Keratinocyte (primary cell): ENCODE data around the gene PLK5. TPM values are rescaled to one million over a fixed set of nuclear protein-coding genes. Genes with fewer than 3 reads are reported as not detected.
"Not testable (repeated sequence)": the region's sequence is repeated elsewhere in the genome, so short reads cannot be mapped to it uniquely, and the experiment has no call there.

Experiments used
- DNase-seq: peaks from one replicate; pipeline ENCODE4 v3.0.0-alpha.2; 2011; ENCODE audit warnings: low read depth, missing footprints, low spot score
- FAIRE-seq: peaks from 2 replicates; lab custom pipeline; 2011; peaks lifted over from hg19 to GRCh38; lab: Jason Lieb, UNC
- H2AFZ ChIP-seq: 2 replicates; pipeline ENCODE4 v1.6.0; 2012; ENCODE audit warnings: low read length, control low read depth, inconsistent platforms; ENCODE audit not compliant: control insufficient read depth
- H3K27ac ChIP-seq: 2 replicates; pipeline ENCODE4 v1.5.1; 2011; ENCODE audit warnings: low read length; ENCODE audit not compliant: control insufficient read depth, insufficient read depth
- H3K27me3 ChIP-seq: 3 replicates; pipeline ENCODE4 v1.6.0; 2011; ENCODE audit warnings: low read length; ENCODE audit not compliant: control insufficient read depth, insufficient read depth; ENCODE audit errors: extremely low read depth
- H3K36me3 ChIP-seq, 2 experiments: 2 replicates in 1 of 2; 3 replicates in 1 of 2; pipeline ENCODE4 v1.5.1; 2011; ENCODE audit warnings: low read length in 2 of 2, mild to moderate bottlenecking in 1 of 2; ENCODE audit not compliant: control insufficient read depth in 2 of 2, insufficient read depth in 2 of 2; ENCODE audit errors: extremely low read depth in 1 of 2
- H3K4me1 ChIP-seq: 3 replicates; pipeline ENCODE4 v1.5.1; 2011; ENCODE audit warnings: low read length; ENCODE audit not compliant: control insufficient read depth, insufficient read depth; ENCODE audit errors: extremely low read depth
- H3K4me2 ChIP-seq: 3 replicates; pipeline ENCODE4 v1.6.0; 2011; ENCODE audit warnings: low read depth, low read length; ENCODE audit not compliant: control insufficient read depth, insufficient read depth; ENCODE audit errors: extremely low read depth
- H3K4me3 ChIP-seq, 3 experiments: fragments of 200-600 bp in 1 of 3; sonication (generic) in 1 of 3; 2 replicates in 2 of 3; 3 replicates in 1 of 3; pipeline ENCODE4 v1.5.1; 2011 to 2016; ENCODE audit warnings: low read length in 3 of 3, mild to moderate bottlenecking in 3 of 3, control low read depth in 2 of 3, inconsistent platforms in 1 of 3, low read depth in 1 of 3, mixed read lengths in 1 of 3, mixed run types in 1 of 3, moderate library complexity in 1 of 3; ENCODE audit not compliant: control insufficient read depth in 2 of 3, insufficient read depth in 2 of 3; ENCODE audit errors: extremely low read depth in 1 of 3
- H3K79me2 ChIP-seq: 2 replicates; pipeline ENCODE4 v1.6.0; 2012; ENCODE audit warnings: low read length; ENCODE audit not compliant: control insufficient read depth, insufficient read depth
- H3K9ac ChIP-seq: 3 replicates; pipeline ENCODE4 v1.6.0; 2011; ENCODE audit warnings: low read length; ENCODE audit not compliant: control insufficient read depth, insufficient read depth; ENCODE audit errors: extremely low read depth
- H3K9me1 ChIP-seq: 3 replicates; pipeline ENCODE4 v1.6.0; 2011; ENCODE audit warnings: low read length; ENCODE audit not compliant: control insufficient read depth, insufficient read depth; ENCODE audit errors: extremely low read depth
- H3K9me3 ChIP-seq: 2 replicates; pipeline ENCODE4 v1.5.1; 2012; ENCODE audit warnings: low read depth, low read length; ENCODE audit not compliant: control insufficient read depth
- H4K20me1 ChIP-seq: 3 replicates; pipeline ENCODE4 v1.6.0; 2011; ENCODE audit warnings: low read length; ENCODE audit not compliant: control insufficient read depth, insufficient read depth; ENCODE audit errors: extremely low read depth
- EZH2 ChIP-seq: IDR thresholded peaks from one replicate; pipeline ENCODE4 v1.6.1; 2012; ENCODE audit warnings: inconsistent platforms, mild to moderate bottlenecking, low read length, moderate library complexity
- dilution Hi-C: fragments of 300-500 bp; cut with MboI; formaldehyde crosslinking; loops from one replicate; pipeline ENCODE4 v1.7.0; 2020; ENCODE audit warnings: low sequenced_read_pairs; ENCODE audit not compliant: extremely low pct_ligation_motif_present
- polyA plus RNA-seq, 5 experiments: library from polyadenylated mRNA; depleted of rRNA in 3 of 5; stranded (reverse) in 3 of 5; stranded (forward) in 1 of 5; unstranded in 1 of 5; fragments of >200 nt; gene quantifications; 1 replicate in 1 of 5; 2 replicates in 3 of 5; 3 replicates in 1 of 5; pipeline versions ENCODE4 v1.2.1 to v1.2.3, GENCODE V29; 2011 to 2012; ENCODE audit warnings: missing spikeins in 2 of 5, low read depth in 1 of 5, low replicate concordance in 1 of 5
- TF ChIP-seq, protein P1 (sequence below), 3 experiments: IDR thresholded peaks in 1 of 3; conservative IDR thresholded peaks in 1 of 3; optimal IDR thresholded peaks in 1 of 3; 2 replicates in 2 of 3; 3 replicates in 1 of 3; pipeline versions ENCODE3 to v1.5.1; 2011; ENCODE audit warnings: low read length in 3 of 3, mild to moderate bottlenecking in 3 of 3, moderate library complexity in 2 of 3, control low read depth in 1 of 3, inconsistent platforms in 1 of 3; ENCODE audit not compliant: insufficient read depth in 2 of 3; ENCODE audit errors: extremely low read depth in 1 of 3

The PLK5 gene
- polyA plus RNA-seq, 1 donor (not counting 4 experiments of a cell fraction or from before 2014, with no cell fraction given): 0.05 TPM

DNA sequence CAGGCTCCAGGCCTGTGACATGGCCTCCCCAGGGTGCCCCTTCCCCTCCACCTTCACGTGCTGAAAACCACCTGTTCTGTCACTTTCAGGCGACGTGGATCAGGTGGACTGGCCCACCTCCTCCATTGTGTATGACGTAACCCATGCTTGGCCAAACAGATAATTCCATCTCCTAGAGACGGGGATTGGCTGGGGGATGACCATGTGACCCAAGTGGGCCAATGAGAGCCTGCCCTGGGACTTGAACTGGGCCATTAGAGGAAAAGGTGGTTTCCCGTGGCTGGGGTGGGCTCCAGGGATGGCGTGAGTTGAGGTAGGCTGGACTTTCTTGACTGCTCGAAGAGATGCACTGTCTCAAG, 7.5 kb upstream of the PLK5 start:
- no peak for TF ChIP-seq EZH2
- TF ChIP-seq, protein P1, sequence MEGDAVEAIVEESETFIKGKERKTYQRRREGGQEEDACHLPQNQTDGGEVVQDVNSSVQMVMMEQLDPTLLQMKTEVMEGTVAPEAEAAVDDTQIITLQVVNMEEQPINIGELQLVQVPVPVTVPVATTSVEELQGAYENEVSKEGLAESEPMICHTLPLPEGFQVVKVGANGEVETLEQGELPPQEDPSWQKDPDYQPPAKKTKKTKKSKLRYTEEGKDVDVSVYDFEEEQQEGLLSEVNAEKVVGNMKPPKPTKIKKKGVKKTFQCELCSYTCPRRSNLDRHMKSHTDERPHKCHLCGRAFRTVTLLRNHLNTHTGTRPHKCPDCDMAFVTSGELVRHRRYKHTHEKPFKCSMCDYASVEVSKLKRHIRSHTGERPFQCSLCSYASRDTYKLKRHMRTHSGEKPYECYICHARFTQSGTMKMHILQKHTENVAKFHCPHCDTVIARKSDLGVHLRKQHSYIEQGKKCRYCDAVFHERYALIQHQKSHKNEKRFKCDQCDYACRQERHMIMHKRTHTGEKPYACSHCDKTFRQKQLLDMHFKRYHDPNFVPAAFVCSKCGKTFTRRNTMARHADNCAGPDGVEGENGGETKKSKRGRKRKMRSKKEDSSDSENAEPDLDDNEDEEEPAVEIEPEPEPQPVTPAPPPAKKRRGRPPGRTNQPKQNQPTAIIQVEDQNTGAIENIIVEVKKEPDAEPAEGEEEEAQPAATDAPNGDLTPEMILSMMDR (optimal IDR thresholded peaks at IDR 0.05 in 1 of 3, IDR thresholded peaks at IDR 0.05 in 1 of 3, conservative IDR thresholded peaks at IDR 0.05 in 1 of 3; ENCODE audit: extremely low read depth in 1 of 3, insufficient read depth in 2 of 3, low read length in 3 of 3): no peak

DNA sequence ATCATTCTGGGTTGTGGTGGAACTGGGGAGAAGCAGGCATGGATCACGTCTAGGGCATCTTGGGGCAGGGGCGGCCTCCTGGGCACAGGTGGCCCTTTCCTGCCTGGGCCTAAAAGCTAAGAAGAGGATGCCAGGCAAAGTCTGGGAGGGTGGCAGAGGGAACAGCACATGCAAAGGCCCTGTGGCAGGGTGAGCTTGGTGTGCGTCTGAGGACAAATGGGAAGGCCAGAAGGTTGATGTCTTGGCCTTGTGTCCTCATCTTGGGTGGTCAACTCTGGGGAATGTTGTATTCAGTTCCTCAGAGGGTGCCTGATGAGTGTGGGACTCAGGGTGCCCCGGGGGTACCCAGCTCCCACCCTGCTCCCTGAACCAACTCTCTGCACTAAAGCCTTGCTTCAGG, 5.4 kb upstream of the PLK5 start:
- no peak overlapping the region for H3K9ac ChIP-seq
- no peak overlapping the region for H3K27ac ChIP-seq
- peaks cover 11% of the 10 kb centered on the region for H3K27me3 ChIP-seq
- FAIRE-seq: no peak
- no peak for DNase-seq
- no peaks in the 10 kb centered on the region for H3K36me3 ChIP-seq
- no peak overlapping the region for H2AFZ ChIP-seq
- H3K4me2 ChIP-seq: no peak overlapping the region
- no peaks in the 10 kb centered on the region for H3K4me1 ChIP-seq
- TF ChIP-seq, protein P1 (optimal IDR thresholded peaks at IDR 0.05 in 1 of 3, IDR thresholded peaks at IDR 0.05 in 1 of 3, conservative IDR thresholded peaks at IDR 0.05 in 1 of 3; ENCODE audit: extremely low read depth in 1 of 3, insufficient read depth in 2 of 3, low read length in 3 of 3): no peak
- no peak for TF ChIP-seq EZH2
- no peaks in the 10 kb centered on the region for H3K9me3 ChIP-seq
- H3K9me1 ChIP-seq: no peaks in the 10 kb centered on the region
- H3K4me3 ChIP-seq: no peak overlapping the region
- no peaks in the 10 kb centered on the region for H4K20me1 ChIP-seq
- H3K79me2 ChIP-seq: no peaks in the 10 kb centered on the region
- dilution Hi-C loops: no loop called here

More for the DNA sequence above, 7.5 kb upstream of the PLK5 start:
- dilution Hi-C loops: no loop called here
- H3K9me3 ChIP-seq: no peaks in the 10 kb centered on the region
- H3K4me1 ChIP-seq: peaks cover 4% of the 10 kb centered on the region
- no peak overlapping the region for H3K4me3 ChIP-seq
- DNase-seq (no peak), FAIRE-seq (no peak)
- no peaks in the 10 kb centered on the region for H3K36me3 ChIP-seq
- H3K27me3 ChIP-seq: no peaks in the 10 kb centered on the region
- H3K79me2 ChIP-seq: no peaks in the 10 kb centered on the region
- H3K9ac ChIP-seq: no peak overlapping the region
- no peak overlapping the region for H3K4me2 ChIP-seq
- no peak overlapping the region for H2AFZ ChIP-seq
- H3K27ac ChIP-seq: no peak overlapping the region
- no peaks in the 10 kb centered on the region for H4K20me1 ChIP-seq
- no peaks in the 10 kb centered on the region for H3K9me1 ChIP-seq

DNA sequence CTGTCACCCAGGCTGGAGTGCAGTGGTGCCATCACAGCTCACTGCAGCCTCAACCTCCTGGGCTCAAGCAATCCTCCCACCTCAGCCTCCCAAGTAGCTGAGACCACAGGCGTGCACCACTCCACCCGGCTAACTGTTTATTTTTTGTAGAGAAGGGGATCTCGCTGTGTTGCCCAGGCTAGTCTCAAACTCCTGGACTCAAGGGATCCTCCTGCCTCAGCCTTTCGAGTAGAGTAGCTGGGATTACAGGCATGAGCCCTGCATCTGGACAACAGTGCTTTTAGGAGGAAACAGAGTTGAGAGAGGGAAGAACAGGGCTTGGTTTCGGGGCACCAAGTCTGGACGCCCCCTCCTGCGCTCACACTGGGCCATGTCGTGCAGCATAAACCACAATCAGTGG, 4.1 kb upstream of the PLK5 start:
- H3K36me3 ChIP-seq, H4K20me1 ChIP-seq, H3K4me1 ChIP-seq, H2AFZ ChIP-seq, H3K9me1 ChIP-seq, dilution Hi-C loops, H3K27ac ChIP-seq, H3K9me3 ChIP-seq, H3K4me3 ChIP-seq, H3K9ac ChIP-seq, H3K79me2 ChIP-seq, FAIRE-seq, H3K4me2 ChIP-seq, DNase-seq: not testable (repeated sequence)
- peaks cover 22% of the 10 kb centered on the region for H3K27me3 ChIP-seq
